GM23338 (cell line): Measurements from ENCODE around the gene LRRFIP1. TPM values are rescaled to one million over a fixed set of nuclear protein-coding genes. Genes with fewer than 3 reads are reported as not detected.

Experiments used
- CREB1 ChIP-seq: fragments of 250-450 bp; sonication (Bioruptor Pico); IDR thresholded peaks from 2 replicates; pipeline ENCODE4 v1.5.0; 2020; ENCODE audit warnings: low read depth, mild to moderate bottlenecking, moderate library complexity
- CTCF ChIP-seq, 2 experiments: fragments of 200-600 bp in 1 of 2; sonication (generic) in 1 of 2; conservative IDR thresholded peaks; 2 replicates each; pipeline versions ENCODE4 v1.5.1 to v1.6.1; 2016 to 2017; ENCODE audit warnings: antibody characterized with exemption in 2 of 2, low read depth in 2 of 2, mild to moderate bottlenecking in 2 of 2, moderate library complexity in 1 of 2
- ETS1 ChIP-seq: IDR thresholded peaks from 2 replicates; pipeline ENCODE4 v1.6.1; 2016; ENCODE audit warnings: antibody characterized with exemption
- EZH2 ChIP-seq: fragments of 200-600 bp; sonication (generic); IDR thresholded peaks from one replicate; pipeline ENCODE4 v1.8.0; 2017; ENCODE audit warnings: antibody characterized with exemption, mild to moderate bottlenecking, low read depth; ENCODE audit not compliant: unreplicated experiment
- EZH2phosphoT487 ChIP-seq: fragments of 200-600 bp; sonication (generic); IDR thresholded peaks from one replicate; pipeline ENCODE4 v1.8.1; 2018; ENCODE audit warnings: antibody characterized with exemption; ENCODE audit not compliant: unreplicated experiment
- JUNB ChIP-seq: IDR thresholded peaks from one replicate; pipeline ENCODE4 v1.6.1; 2016; ENCODE audit warnings: antibody characterized with exemption; ENCODE audit not compliant: unreplicated experiment
- NANOG ChIP-seq: IDR thresholded peaks from 2 replicates; pipeline ENCODE4 v1.6.1; 2016; ENCODE audit warnings: antibody characterized with exemption, borderline replicate concordance
- POLR2AphosphoS5 ChIP-seq: IDR thresholded peaks from 2 replicates; pipeline ENCODE4 v1.6.1; 2016; ENCODE audit warnings: antibody characterized with exemption, low read depth
- REST ChIP-seq: IDR thresholded peaks from one replicate; pipeline ENCODE4 v1.6.1; 2018; ENCODE audit warnings: antibody characterized with exemption; ENCODE audit not compliant: unreplicated experiment
- STAT1 ChIP-seq: IDR thresholded peaks from one replicate; pipeline ENCODE4 v1.6.1; 2016; ENCODE audit warnings: antibody characterized with exemption; ENCODE audit not compliant: unreplicated experiment
- ZNF114 ChIP-seq: fragments of 250-450 bp; sonication (Bioruptor Pico); IDR thresholded peaks from 2 replicates; pipeline ENCODE4 v1.5.0; 2020; ENCODE audit warnings: mild to moderate bottlenecking, moderate library complexity
- ZNF462 ChIP-seq: fragments of 250-450 bp; sonication (Bioruptor Pico); IDR thresholded peaks from 2 replicates; pipeline ENCODE4 v1.5.0; 2020; ENCODE audit warnings: mild to moderate bottlenecking, moderate library complexity
- polyA plus RNA-seq: library from polyadenylated mRNA; unstranded; fragments of >200 nt; fragmentation: Nextera tagmentation; extraction: Ambion mirVana; gene quantifications from 2 replicates; pipeline ENCODE4 v1.2.1, GENCODE V29; 2016
- total RNA-seq: library from RNA; depleted of rRNA; stranded (reverse); fragments of >200 nt; shearing (Covaris generic); gene quantifications from 2 replicates; pipeline ENCODE4 v1.2.3, GENCODE V29; 2014

Gene LRRFIP1
- total and polyA plus RNA-seq, 2 experiments from 2014 or later = 59.6 to 178 TPM

- TF ChIP-seq ZNF462 (CRISPR knock-in tag) (no peak), CTCF (conservative IDR thresholded peaks at IDR 0.05; ENCODE audit: low read depth in 2 of 2) (no peak), REST (no peak), ETS1 (no peak), POLR2AphosphoS5 (no peak), NANOG (no peak), CREB1 (CRISPR knock-in tag) (no peak), JUNB (no peak), STAT1 (no peak), EZH2phosphoT487 (no peak), EZH2 (no peak), ZNF114 (CRISPR knock-in tag) (no peak)
Measured at GRCh38 chr2:237596520-237597195, 30.7 kb upstream of the LRRFIP1 start (continued).
